GM13976 (cell line): ENCODE data around the gene CLDN15.

Experiments
- DNase-seq: peaks from one replicate; pipeline ENCODE4 v3.0.0; 2012; ENCODE audit warnings: low spot score
- CTCF ChIP-seq: IDR thresholded peaks from 2 replicates; pipeline ENCODE4 v1.5.1; 2012; ENCODE audit warnings: borderline replicate concordance, mild to moderate bottlenecking; ENCODE audit not compliant: insufficient read depth; ENCODE audit errors: extremely low read depth, missing control alignments, control extremely low read depth
- in situ Hi-C: fragments of 300-500 bp; cut with MboI; formaldehyde crosslinking; loops from one replicate; pipeline ENCODE4 v1.12.0; 2022; ENCODE audit warnings: low sequenced_read_pairs, mixed read lengths, inconsistent platforms; ENCODE audit not compliant: unreplicated experiment

The CLDN15 gene

GRCh38 chr7:101195884-101196283 is 41.7 kb downstream of the CLDN15 start:
- TF ChIP-seq CTCF: no peak
- in situ Hi-C loops: loop anchor here (10.0 kb wide), 1 partner anchor 51 kb away; no protein-coding TSS in a partner anchor
- DNase-seq: no peak

GRCh38 chr7:101189109-101189508 is 48.5 kb downstream of the CLDN15 start:
- in situ Hi-C loops: no loop called here
- no peak for DNase-seq
- no peak for TF ChIP-seq CTCF

- DNase-seq: no peak
- in situ Hi-C loops: no loop called here
- no peak for TF ChIP-seq CTCF
Measured at GRCh38 chr7:101186844-101187428, 50.7 kb downstream of the CLDN15 start.

- no peak for DNase-seq
- in situ Hi-C loops: no loop called here
- TF ChIP-seq CTCF: no peak
Measured at GRCh38 chr7:101186194-101186593, 51.4 kb downstream of the CLDN15 start.

- TF ChIP-seq CTCF: no peak
- DNase-seq: no peak
- in situ Hi-C loops: no loop called here
Measured at GRCh38 chr7:101185258-101185839, 52.3 kb downstream of the CLDN15 start.
